NT2/D1 (cell line): ENCODE measurements around the gene LHB.
"Not testable (repeated sequence)": the region's sequence is repeated elsewhere in the genome, so short reads cannot be mapped to it uniquely, and the experiment has no call there.

ENCODE experiments used
- DNase-seq: peaks from one replicate; pipeline ENCODE4 v3.0.0-alpha.2; 2011; ENCODE audit warnings: low read depth, low spot score
- H3K27me3 ChIP-seq: 2 replicates; pipeline ENCODE4 v1.6.0; 2011; ENCODE audit warnings: mild to moderate bottlenecking; ENCODE audit not compliant: insufficient read length, insufficient read depth
- H3K36me3 ChIP-seq: 2 replicates; pipeline ENCODE4 v1.6.1; 2011; ENCODE audit warnings: mild to moderate bottlenecking, low read length, mixed read lengths; ENCODE audit not compliant: insufficient read depth, insufficient read length
- H3K4me1 ChIP-seq: 2 replicates; pipeline ENCODE4 v1.5.1; 2011; ENCODE audit not compliant: insufficient read depth, insufficient read length
- H3K4me3 ChIP-seq: 2 replicates; pipeline ENCODE4 v1.5.1; 2011; ENCODE audit warnings: low read depth; ENCODE audit not compliant: insufficient read length
- H3K9ac ChIP-seq: 2 replicates; pipeline ENCODE4 v1.6.0; 2011; ENCODE audit warnings: low read depth; ENCODE audit not compliant: insufficient read length
- H3K9me3 ChIP-seq: 2 replicates; pipeline ENCODE4 v1.5.1; 2011; ENCODE audit warnings: mild to moderate bottlenecking, low read length; ENCODE audit not compliant: insufficient read depth
- SUZ12 ChIP-seq: IDR thresholded peaks from 2 replicates; pipeline ENCODE4 v1.6.1; 2011; ENCODE audit not compliant: insufficient read length, insufficient read depth; ENCODE audit errors: extremely low read depth
- YY1 ChIP-seq: IDR thresholded peaks from 2 replicates; pipeline ENCODE4 v1.6.1; 2011; ENCODE audit not compliant: insufficient read length, insufficient read depth
- ZNF274 ChIP-seq: IDR thresholded peaks from 2 replicates; pipeline ENCODE4 v1.6.1; 2011; ENCODE audit warnings: mild to moderate bottlenecking, low read depth, low read length

LHB gene

GRCh38 chr19:49024233-49024632, 7.3 kb upstream of the LHB start, which contains the start of gene CGB3:
Gene CGB3, minus strand, starts transcription at chr19:49024333. Its CDS starts 362 bp downstream, at chr19:49023971.
- H3K36me3 ChIP-seq, H3K9ac ChIP-seq, H3K27me3 ChIP-seq, DNase-seq, H3K4me3 ChIP-seq, H3K9me3 ChIP-seq, H3K4me1 ChIP-seq: not testable (repeated sequence)

- Histone ChIP-seq H3K4me3 (no peak overlapping the region), H3K27me3 (no peaks in the 10 kb centered on the region), H3K9me3 (no peaks in the 10 kb centered on the region), H3K4me1 (peaks cover 6% of the 10 kb centered on the region), H3K9ac (no peak overlapping the region), H3K36me3 (no peaks in the 10 kb centered on the region)
- DNase-seq: no peak
- TF ChIP-seq ZNF274 (no peak), YY1 (no peak), SUZ12 (no peak)
Measured at GRCh38 chr19:49022116-49022515, 5.2 kb upstream of the LHB start.

GRCh38 chr19:49020931-49021895, 4.3 kb upstream of the LHB start:
- Histone ChIP-seq H3K27me3 (no peaks in the 10 kb centered on the region), H3K36me3 (peaks cover 5% of the 10 kb centered on the region), H3K4me3 (no peak overlapping the region), H3K4me1 (peaks cover 6% of the 10 kb centered on the region), H3K9ac (no peak overlapping the region), H3K9me3 (no peaks in the 10 kb centered on the region)
- no peak for TF ChIP-seq YY1
- TF ChIP-seq ZNF274: no peak
- no peak for TF ChIP-seq SUZ12
- no peak for DNase-seq

GRCh38 chr19:49020342-49020741, 3.5 kb upstream of the LHB start:
- Histone ChIP-seq H3K27me3 (no peaks in the 10 kb centered on the region), H3K9ac (no peak overlapping the region), H3K36me3 (peaks cover 13% of the 10 kb centered on the region), H3K4me3 (no peak overlapping the region), H3K4me1 (peaks cover 6% of the 10 kb centered on the region), H3K9me3 (no peaks in the 10 kb centered on the region)
- TF ChIP-seq SUZ12: no peak
- no peak for TF ChIP-seq ZNF274
- TF ChIP-seq YY1: no peak
- no peak for DNase-seq

GRCh38 chr19:49019242-49019932, 2.5 kb upstream of the LHB start:
- Histone ChIP-seq H3K9me3 (no peaks in the 10 kb centered on the region), H3K9ac (no peak overlapping the region), H3K4me3 (no peak overlapping the region), H3K27me3 (no peaks in the 10 kb centered on the region), H3K4me1 (peaks cover 6% of the 10 kb centered on the region), H3K36me3 (peaks cover 23% of the 10 kb centered on the region)
- TF ChIP-seq ZNF274 (no peak), YY1 (no peak), SUZ12 (no peak)
- DNase-seq: peak; percentile 35

GRCh38 chr19:49018388-49019241, 1.7 kb upstream of the LHB start:
- not testable (repeated sequence) for H3K4me1 ChIP-seq, H3K27me3 ChIP-seq, DNase-seq, H3K9me3 ChIP-seq
- peak overlapping the region; percentile 51 for H3K9ac ChIP-seq
- H3K36me3 ChIP-seq: peaks cover 30% of the 10 kb centered on the region
- peak overlapping the region; percentile 8 for H3K4me3 ChIP-seq
